Activated naive CD8-positive, alpha-beta T cell treated with anti-CD3 and anti-CD28 coated beads for 36 hours (primary cell): ENCODE results near the gene ANTXR2. TPM values are rescaled to one million over a fixed set of nuclear protein-coding genes. Genes with fewer than 3 reads are reported as not detected.
"Not testable (repeated sequence)": the region's sequence is repeated elsewhere in the genome, so short reads cannot be mapped to it uniquely, and the experiment has no call there.

ENCODE experiments used
- DNase-seq: peaks from one replicate; pipeline ENCODE4 v3.0.0; 2021
- H3K27ac Mint-ChIP-seq: one replicate; pipeline ENCODE4 v1.8.0; 2022; ENCODE audit warnings: mild to moderate bottlenecking, moderate library complexity, mixed read lengths
- H3K27me3 Mint-ChIP-seq: one replicate; pipeline ENCODE4 v1.8.0; 2022; ENCODE audit warnings: mild to moderate bottlenecking, mixed read lengths
- H3K36me3 Mint-ChIP-seq: one replicate; pipeline ENCODE4 v1.8.0; 2021; ENCODE audit warnings: mild to moderate bottlenecking, mixed read lengths
- H3K4me1 Mint-ChIP-seq: one replicate; pipeline ENCODE4 v1.8.0; 2021; ENCODE audit warnings: mixed read lengths
- H3K4me3 Mint-ChIP-seq: one replicate; pipeline ENCODE4 v1.8.0; 2022; ENCODE audit warnings: mild to moderate bottlenecking, moderate library complexity, mixed read lengths
- H3K9me3 Mint-ChIP-seq: one replicate; pipeline ENCODE4 v1.8.0; 2022; ENCODE audit warnings: mixed read lengths
- total RNA-seq, 2 experiments: library from RNA; stranded (reverse); gene quantifications; one replicate each; pipeline ENCODE4 v1.2.3, GENCODE V29; 2021

Gene ANTXR2
- 1 to 10 TPM; 1.5 to 2.0 TPM for total RNA-seq

GRCh38 chr4:80072744-80073472 lies at the start of gene ANTXR2:
ANTXR2 (minus strand) TSS chr4:80073229; CDS start chr4:80072560, 669 bp downstream.
- Mint-ChIP-seq H3K4me3 (peak within 1 kb of the TSS; percentile 90), H3K27ac (peak within 1 kb of the TSS; percentile 80), H3K36me3 (peaks cover 14% of the 10 kb centered on the region), H3K9me3 (no peaks in the 10 kb centered on the region), H3K27me3 (no peaks in the 10 kb centered on the region), H3K4me1 (peaks cover 63% of the 10 kb centered on the region)
- DNase-seq, result peak; percentile 71

- H3K4me3 Mint-ChIP-seq, H3K27ac Mint-ChIP-seq, H3K9me3 Mint-ChIP-seq, H3K36me3 Mint-ChIP-seq, DNase-seq, H3K27me3 Mint-ChIP-seq: not testable (repeated sequence)
- peaks cover 31% of the 10 kb centered on the region for H3K4me1 Mint-ChIP-seq
Observed at GRCh38 chr4:80121815-80122214, 48.8 kb upstream of the ANTXR2 start.

GRCh38 chr4:80119620-80120019 lies 46.6 kb upstream of the ANTXR2 start:
- DNase-seq, H3K4me3 Mint-ChIP-seq, H3K36me3 Mint-ChIP-seq, H3K27me3 Mint-ChIP-seq, H3K27ac Mint-ChIP-seq, H3K4me1 Mint-ChIP-seq, H3K9me3 Mint-ChIP-seq: not testable (repeated sequence)

GRCh38 chr4:80116516-80116915 lies 43.5 kb upstream of the ANTXR2 start:
- H3K36me3 Mint-ChIP-seq, result no peaks in the 10 kb centered on the region

GRCh38 chr4:80115368-80116181 lies 42.5 kb upstream of the ANTXR2 start:
- Mint-ChIP-seq H3K4me1 (no peaks in the 10 kb centered on the region), H3K4me3 (no peak overlapping the region), H3K27ac (no peak overlapping the region), H3K9me3 (peaks cover 9% of the 10 kb centered on the region), H3K36me3 (no peaks in the 10 kb centered on the region), H3K27me3 (peaks cover 3% of the 10 kb centered on the region)
- no peak for DNase-seq

More at GRCh38 chr4:80116516-80116915, 43.5 kb upstream of the ANTXR2 start:
- Mint-ChIP-seq H3K4me1 (no peaks in the 10 kb centered on the region), H3K27me3 (peaks cover 3% of the 10 kb centered on the region), H3K27ac (no peak overlapping the region), H3K9me3 (peaks cover 9% of the 10 kb centered on the region), H3K4me3 (no peak overlapping the region)
- DNase-seq, result no peak

GRCh38 chr4:80114732-80115265 lies 41.8 kb upstream of the ANTXR2 start:
- no peaks in the 10 kb centered on the region for H3K36me3 Mint-ChIP-seq
- H3K4me3 Mint-ChIP-seq, result no peak overlapping the region
- no peak for DNase-seq
- no peak overlapping the region for H3K27ac Mint-ChIP-seq
- no peaks in the 10 kb centered on the region for H3K4me1 Mint-ChIP-seq
- H3K9me3 Mint-ChIP-seq, result peaks cover 9% of the 10 kb centered on the region
- peaks cover 3% of the 10 kb centered on the region for H3K27me3 Mint-ChIP-seq

- Mint-ChIP-seq H3K4me1 (no peaks in the 10 kb centered on the region), H3K36me3 (no peaks in the 10 kb centered on the region), H3K4me3 (no peak overlapping the region), H3K27ac (no peak overlapping the region), H3K9me3 (peaks cover 9% of the 10 kb centered on the region), H3K27me3 (peaks cover 3% of the 10 kb centered on the region)
- no peak for DNase-seq
Observed at GRCh38 chr4:80113615-80114014, 40.6 kb upstream of the ANTXR2 start.

GRCh38 chr4:80112236-80112635 lies 39.2 kb upstream of the ANTXR2 start:
- Mint-ChIP-seq H3K4me3 (no peak overlapping the region), H3K27ac (no peak overlapping the region), H3K36me3 (no peaks in the 10 kb centered on the region), H3K4me1 (no peaks in the 10 kb centered on the region), H3K9me3 (peaks cover 3% of the 10 kb centered on the region), H3K27me3 (peaks cover 3% of the 10 kb centered on the region)
- DNase-seq, result no peak

- Mint-ChIP-seq H3K27me3 (peaks cover 3% of the 10 kb centered on the region), H3K4me1 (no peaks in the 10 kb centered on the region), H3K9me3 (peaks cover 8% of the 10 kb centered on the region), H3K36me3 (peaks cover 3% of the 10 kb centered on the region), H3K27ac (no peak overlapping the region), H3K4me3 (no peak overlapping the region)
- DNase-seq, result no peak
Observed at GRCh38 chr4:80111276-80111675, 38.2 kb upstream of the ANTXR2 start.

GRCh38 chr4:80107374-80107773 lies 34.3 kb upstream of the ANTXR2 start:
- no peak for DNase-seq
- Mint-ChIP-seq H3K36me3 (peaks cover 3% of the 10 kb centered on the region), H3K4me3 (no peak overlapping the region), H3K9me3 (peaks cover 8% of the 10 kb centered on the region), H3K27ac (no peak overlapping the region), H3K4me1 (no peaks in the 10 kb centered on the region), H3K27me3 (no peaks in the 10 kb centered on the region)

GRCh38 chr4:80104927-80105326 lies 31.9 kb upstream of the ANTXR2 start:
- H3K27me3 Mint-ChIP-seq, result no peaks in the 10 kb centered on the region
- peaks cover 3% of the 10 kb centered on the region for H3K36me3 Mint-ChIP-seq
- no peak overlapping the region for H3K4me3 Mint-ChIP-seq
- DNase-seq, result no peak
- H3K9me3 Mint-ChIP-seq, result peaks cover 8% of the 10 kb centered on the region
- peaks cover 8% of the 10 kb centered on the region for H3K4me1 Mint-ChIP-seq
- no peak overlapping the region for H3K27ac Mint-ChIP-seq

GRCh38 chr4:80103629-80104028 lies 30.6 kb upstream of the ANTXR2 start:
- Mint-ChIP-seq H3K4me1 (peaks cover 8% of the 10 kb centered on the region), H3K27me3 (no peaks in the 10 kb centered on the region), H3K27ac (no peak overlapping the region), H3K4me3 (no peak overlapping the region), H3K9me3 (peaks cover 8% of the 10 kb centered on the region), H3K36me3 (peaks cover 3% of the 10 kb centered on the region)
- no peak for DNase-seq

- Mint-ChIP-seq H3K36me3 (peaks cover 2% of the 10 kb centered on the region), H3K27ac (no peak overlapping the region), H3K9me3 (peaks cover 4% of the 10 kb centered on the region), H3K4me3 (no peak overlapping the region), H3K27me3 (peaks cover 5% of the 10 kb centered on the region), H3K4me1 (peaks cover 10% of the 10 kb centered on the region)
- DNase-seq, result no peak
Observed at GRCh38 chr4:80101792-80102116, 28.7 kb upstream of the ANTXR2 start.

- Mint-ChIP-seq H3K4me3 (no peak overlapping the region), H3K36me3 (no peaks in the 10 kb centered on the region), H3K9me3 (no peaks in the 10 kb centered on the region), H3K27ac (no peak overlapping the region), H3K27me3 (peaks cover 5% of the 10 kb centered on the region), H3K4me1 (peaks cover 10% of the 10 kb centered on the region)
- DNase-seq, result no peak
Observed at GRCh38 chr4:80101071-80101791, 28.2 kb upstream of the ANTXR2 start.

GRCh38 chr4:80099671-80100070 lies 26.6 kb upstream of the ANTXR2 start:
- Mint-ChIP-seq H3K27ac (no peak overlapping the region), H3K4me1 (peaks cover 10% of the 10 kb centered on the region), H3K9me3 (no peaks in the 10 kb centered on the region), H3K4me3 (no peak overlapping the region), H3K36me3 (no peaks in the 10 kb centered on the region), H3K27me3 (peaks cover 5% of the 10 kb centered on the region)
- DNase-seq, result no peak
